HG02571 (cell line): ENCODE results near the gene BBS10.
"Not testable (repeated sequence)": the region's sequence is repeated elsewhere in the genome, so short reads cannot be mapped to it uniquely, and the experiment has no call there.

Source experiments
- ATAC-seq: cut with Tn5 transposase; IDR thresholded peaks from one replicate; pipeline ENCODE4 v1.9.1; 2021; ENCODE audit warnings: mild to moderate bottlenecking, moderate library complexity; ENCODE audit not compliant: unreplicated experiment

BBS10 gene

DNA sequence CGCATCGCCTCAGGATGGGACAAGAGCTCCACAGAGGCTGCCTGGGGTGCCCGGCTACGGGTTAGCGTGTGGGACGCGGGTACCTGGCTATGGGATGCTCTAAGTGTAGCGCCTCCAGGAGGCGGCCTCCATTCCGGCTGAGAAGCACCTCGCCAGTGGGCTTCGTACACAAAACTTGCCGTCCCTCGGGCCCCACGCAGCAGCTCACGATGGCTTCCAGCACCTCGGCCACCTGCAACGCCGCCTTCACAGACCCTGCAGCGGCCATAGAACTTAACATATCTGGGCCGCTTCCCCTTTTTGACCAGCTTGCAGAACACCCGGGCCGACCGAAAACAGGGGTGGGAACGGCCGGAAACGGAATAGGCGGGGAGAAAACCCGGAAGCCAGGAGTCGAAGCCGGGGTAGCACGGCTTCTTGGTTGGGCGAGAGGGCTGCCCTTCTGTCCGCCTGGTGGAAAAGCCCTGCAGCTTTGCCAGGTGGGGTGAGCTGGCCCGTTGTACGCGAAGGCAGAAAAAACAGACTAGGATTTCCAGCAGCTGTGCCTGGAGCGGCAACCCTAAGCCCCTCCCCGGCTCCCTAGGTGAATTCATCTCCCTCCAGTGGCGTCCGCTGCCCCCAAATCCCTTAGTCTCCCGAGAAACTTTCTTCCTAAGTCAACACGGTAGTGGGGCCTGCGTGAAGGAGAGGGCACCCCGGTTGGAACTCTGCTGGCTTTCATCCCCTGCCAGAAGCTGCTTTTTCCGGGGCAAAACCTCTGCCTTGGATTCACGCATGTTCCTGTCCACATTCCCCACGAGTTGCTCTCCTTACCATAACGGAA lies at the start of gene BBS10:
Gene BBS10 (minus strand): TSS at position 337 of the 823 bp plus-strand sequence. CDS start 57 bp downstream, at position 280.
- ATAC-seq, result peak; percentile 99

DNA sequence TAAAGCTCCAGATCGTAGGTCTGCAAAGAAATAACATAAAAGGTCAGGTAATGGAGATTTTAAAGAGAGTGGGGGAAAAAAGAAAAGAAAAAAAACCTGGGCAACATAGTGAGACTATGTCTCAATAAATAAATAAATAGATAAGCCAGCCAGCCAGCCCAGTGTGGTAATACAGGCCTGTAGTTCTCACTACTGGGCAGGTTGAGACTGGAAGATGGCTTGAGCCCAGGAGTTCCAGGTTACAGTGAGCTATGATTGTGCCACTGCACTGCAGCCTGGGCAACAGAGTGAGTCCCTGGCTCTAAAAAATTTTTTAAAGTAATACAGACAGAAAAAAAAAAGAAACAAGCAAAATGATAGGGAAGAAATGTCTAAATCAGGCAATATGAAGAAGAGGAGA lies 43.2 kb upstream of the BBS10 start:
- no peak for ATAC-seq

DNA sequence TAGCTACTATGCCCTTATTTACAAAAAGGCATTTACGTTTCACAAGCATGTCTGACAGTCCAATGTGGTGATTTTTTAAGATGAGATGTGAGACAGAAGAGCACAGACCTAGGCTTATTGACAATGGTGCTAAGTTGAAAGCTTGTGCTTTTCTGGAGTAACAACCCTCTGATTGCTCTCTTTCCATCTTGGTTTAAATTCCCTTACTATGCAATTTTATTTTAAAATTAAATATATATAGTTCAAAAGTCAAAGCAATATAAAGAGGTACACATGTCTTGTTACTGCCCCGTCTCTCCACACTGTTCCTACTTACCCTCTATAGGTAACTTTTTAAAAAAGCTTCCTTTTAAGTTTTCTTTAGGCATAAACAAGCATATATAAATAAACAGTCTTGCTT lies 39.4 kb upstream of the BBS10 start:
- ATAC-seq, result no peak

DNA sequence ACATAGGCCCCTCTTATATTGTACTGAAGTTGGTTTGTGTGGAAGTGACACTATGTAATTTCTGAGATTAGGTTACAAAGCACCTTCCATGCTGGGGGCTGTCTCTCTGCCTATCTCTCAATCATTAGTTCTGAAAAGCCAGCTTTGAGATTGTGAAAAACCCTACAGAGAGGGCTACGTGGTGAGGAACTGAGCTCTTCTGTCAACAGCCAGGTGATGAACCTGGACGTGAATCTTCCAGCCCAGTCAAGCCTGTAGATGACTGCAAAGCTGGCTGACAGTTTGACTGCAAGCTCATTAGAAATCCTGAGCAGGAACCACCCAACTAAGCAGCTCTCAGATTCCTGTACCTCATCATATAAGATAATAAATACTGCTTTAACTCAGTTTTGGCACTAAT lies 36.3 kb upstream of the BBS10 start:
- no peak for ATAC-seq

DNA sequence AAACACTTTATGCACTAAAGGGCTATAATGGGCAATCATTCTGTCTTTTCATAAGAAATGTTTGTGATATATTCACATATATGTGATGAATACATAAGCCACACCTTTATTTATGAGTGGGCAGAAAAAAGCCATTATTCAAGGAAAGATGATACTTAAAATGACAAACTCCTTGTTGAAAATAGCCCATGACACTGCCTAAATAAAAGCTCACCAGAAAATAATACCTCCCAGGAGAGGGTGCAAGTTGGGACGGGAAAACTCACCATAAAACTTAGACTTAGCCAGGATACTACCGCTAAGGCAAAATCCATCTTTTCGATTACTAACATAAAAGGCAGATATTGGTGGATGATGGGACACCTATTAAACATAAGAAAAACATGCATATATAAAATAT lies 35.8 kb upstream of the BBS10 start:
- ATAC-seq, result no peak

DNA sequence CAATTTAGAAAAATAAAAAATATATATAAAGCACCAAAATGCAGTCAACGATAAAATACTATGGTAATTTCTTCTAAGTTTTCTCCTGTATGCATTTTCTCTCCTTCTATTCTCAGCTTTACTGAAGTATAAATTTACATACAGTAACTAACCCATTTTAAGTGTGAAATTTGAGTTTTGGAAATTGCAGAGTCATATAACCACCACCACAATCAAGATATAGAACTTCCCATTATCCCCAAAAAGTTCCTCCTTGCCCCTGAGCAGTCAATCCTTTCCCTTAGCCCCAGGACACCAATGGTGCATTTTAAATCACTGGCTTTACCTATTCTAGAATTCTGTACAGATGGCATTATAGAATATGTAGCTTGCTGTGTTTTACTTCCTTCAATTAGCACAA lies 31.0 kb upstream of the BBS10 start:
- ATAC-seq, result no peak

DNA sequence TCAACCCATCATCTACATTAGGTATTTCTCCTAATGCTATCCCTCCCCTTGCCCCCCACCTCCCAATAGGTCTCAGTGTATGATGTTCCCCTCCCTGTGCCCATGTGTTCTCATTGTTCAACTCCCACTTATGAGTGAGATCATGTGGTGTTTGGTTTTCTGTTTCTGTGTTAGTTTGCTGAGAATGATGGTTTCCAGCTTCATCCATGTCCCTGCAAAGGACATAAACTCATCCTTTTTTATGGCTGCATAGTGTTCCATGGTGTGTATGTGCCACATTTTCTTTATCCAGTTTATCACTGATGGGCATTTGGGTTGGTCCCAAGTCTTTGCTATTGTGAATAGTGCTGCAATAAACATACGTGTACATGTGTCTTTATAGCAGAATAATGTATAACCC lies 28.7 kb upstream of the BBS10 start:
- ATAC-seq, result not testable (repeated sequence)

DNA sequence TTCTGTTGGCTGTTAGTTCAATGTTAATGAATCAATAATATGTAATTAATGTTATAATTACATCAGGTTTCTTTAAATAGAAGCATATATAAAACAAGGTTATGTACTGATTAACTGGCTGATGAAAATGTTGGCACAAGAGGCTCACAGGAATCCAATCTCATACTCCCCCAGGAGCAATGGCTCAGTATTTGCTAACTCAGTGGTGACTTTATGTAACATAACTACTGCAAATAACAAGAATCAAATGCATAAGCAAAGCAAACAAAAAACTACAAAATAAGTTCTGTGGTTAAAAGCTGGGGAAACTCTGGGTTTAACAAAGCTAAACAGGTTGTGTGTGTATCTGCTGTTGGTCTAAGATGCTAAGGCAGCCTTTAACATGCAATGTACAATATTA lies 27.7 kb upstream of the BBS10 start:
- no peak for ATAC-seq

DNA sequence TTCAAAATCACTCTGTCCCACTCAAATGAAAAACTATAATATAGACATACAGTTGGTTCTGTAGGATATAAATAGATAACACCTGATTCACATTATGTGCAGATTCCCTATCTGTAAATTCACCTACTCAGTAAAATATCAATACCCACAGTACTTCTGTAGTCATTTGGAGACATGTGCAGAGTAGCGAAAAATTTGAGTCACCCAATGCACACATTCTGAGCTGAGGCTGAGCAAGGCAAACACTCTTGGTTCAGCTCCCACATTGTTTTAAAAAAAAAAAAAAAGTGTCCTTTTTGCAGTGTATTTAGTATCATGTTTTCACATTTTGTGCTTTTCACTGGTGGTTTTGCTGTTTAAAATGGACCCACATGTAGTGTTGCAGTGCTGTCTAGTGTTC lies 27.3 kb upstream of the BBS10 start:
- no peak for ATAC-seq

DNA sequence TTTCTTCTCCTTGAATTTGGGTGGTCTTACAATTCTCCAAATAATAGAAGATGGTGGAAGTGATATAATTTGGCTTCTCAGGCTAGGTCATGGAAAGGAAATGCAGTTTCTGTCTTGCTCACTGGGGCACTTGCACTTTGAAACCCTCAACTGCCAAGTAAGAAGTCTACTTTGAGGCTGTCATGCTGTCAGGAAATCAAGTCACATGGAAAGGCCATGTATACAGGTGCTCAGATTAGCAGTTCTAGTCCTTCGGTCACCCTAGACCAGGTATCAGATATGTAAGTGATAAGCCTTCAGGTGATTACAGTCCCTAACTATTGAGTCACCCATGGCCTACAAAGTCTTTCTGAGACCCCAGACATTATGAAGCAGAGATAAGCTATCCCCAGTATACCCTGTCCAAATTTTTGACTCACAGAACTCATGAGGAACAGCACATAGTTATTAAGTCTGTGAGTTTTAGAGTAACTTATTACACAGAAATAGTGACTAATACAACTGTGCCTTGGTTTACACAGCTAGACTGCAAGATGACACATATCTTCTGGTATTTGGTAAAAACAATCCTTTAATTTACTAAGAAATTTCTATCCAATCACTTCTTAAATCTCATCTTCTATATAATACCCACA lies 26.3 kb upstream of the BBS10 start:
- no peak for ATAC-seq

DNA sequence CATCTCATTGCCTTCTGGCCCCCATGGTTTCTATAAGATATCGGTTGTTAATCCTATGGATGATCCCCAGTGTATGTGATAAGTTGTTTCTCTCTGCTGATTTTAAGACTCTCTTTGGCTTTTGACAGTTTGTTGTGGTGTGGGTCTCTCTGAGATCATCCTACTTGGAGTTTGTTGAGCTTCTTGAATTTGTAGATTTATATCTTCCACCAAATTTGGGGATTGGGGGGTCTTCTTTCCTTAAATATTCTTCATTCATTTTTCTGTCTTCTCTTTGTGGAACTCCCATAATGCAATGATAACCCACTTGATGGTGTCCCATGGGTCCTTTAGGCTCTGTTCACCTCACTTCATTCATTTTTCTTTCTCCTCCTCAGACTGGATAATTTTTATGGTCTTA lies 20.0 kb upstream of the BBS10 start:
- ATAC-seq, result no peak

DNA sequence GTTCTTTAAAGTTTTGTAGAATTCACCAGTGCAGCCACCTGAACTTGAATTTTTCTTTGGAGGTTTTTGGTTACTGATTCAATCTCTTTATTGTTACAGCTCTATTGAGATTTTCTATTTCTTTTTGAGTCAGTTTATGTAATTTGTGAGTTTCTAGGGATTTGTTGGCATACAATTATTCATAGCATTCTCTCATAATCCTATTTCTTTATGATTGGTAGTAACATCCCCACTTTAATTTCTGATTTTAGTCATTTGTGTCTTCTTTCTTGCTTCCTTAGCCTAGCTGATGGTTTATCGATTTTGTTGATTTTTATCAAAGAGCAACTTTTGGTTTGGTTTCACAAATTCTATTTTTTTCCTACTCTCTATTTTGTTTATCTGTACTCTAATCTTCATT lies 17.9 kb upstream of the BBS10 start:
- no peak for ATAC-seq

DNA sequence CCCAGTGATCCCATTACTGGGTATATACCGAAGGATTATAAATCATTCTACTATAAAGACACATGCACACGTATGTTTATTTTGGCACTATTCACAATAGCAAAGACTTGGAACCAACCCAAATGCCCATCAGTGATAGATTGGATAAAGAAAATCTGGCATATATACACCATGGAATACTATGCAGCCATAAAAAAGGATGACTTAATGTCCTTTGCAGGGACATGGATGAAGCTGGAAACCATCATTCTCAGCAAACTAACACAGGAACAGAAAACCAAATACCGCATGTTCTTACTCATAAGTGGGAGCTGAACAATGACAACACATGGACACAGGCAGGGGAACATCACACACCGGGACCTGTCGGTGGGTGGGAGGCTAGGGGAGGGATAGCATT lies 15.9 kb upstream of the BBS10 start:
- not testable (repeated sequence) for ATAC-seq

DNA sequence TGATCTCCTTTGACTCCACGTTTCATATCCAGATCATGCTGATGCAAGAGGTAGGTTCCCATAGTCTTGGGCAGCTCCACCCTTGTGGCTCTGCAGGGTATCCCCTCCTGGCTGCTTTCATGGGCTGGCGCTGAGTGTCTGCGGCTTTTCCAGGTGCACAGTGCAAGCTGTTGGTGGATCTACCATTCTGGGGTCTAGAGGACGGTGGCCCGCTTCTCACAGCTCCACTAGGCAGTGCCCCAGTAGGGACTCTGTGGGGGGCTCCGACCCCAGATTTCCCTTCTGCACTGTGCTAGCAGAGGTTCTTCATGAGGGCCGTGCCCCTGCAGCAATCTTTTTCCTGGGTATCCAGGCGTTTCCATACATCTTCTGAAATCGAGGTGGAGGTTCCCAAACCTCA lies 12.1 kb upstream of the BBS10 start:
- no peak for ATAC-seq

DNA sequence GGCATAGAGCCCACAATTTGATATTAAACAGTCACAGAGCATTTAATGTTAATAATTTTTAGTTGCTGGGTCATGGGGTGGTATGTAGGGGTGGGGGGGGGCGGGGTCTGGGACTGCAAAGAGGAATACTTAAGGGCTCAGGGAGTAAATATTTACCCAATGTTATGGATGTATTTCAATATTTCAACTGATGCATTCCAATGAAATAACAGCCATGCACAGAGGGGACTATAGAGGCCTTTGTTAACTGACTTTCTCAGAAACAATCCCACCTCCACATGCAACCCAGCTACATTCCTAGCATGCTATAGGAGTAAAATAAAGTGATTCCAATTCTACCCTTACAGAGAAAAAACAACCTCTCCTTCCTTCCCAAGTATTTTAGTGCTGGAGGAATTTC lies 7.9 kb upstream of the BBS10 start:
- ATAC-seq, result no peak

DNA sequence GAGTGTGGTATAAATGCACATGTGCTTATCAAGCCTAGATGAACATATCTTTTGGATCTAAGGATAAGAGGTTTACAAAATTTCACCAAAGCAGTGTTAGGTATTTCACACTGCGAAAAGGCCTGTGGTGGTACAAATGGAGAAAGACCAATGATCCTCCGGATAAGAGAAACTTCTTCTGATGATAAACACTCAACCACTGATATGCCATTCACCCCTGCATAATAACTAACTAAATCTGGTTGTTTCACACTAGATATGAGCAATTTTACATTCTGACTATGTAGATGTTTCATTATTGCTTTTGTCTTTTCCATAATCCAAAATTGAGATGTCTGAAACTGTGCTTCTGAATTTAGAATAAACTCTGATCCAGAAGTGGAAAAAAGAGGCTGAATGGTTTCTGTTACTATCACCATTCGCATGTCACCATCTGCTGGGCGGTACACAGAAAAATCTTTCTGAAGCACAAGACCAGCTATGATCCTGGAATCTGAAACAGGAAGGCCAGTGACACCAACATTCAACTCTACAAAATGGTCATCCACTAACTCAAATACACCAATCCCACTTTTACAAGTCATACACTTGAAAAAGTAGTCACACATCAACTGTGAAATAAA lies 1.3 kb downstream of the BBS10 start:
- ATAC-seq, result no peak

DNA sequence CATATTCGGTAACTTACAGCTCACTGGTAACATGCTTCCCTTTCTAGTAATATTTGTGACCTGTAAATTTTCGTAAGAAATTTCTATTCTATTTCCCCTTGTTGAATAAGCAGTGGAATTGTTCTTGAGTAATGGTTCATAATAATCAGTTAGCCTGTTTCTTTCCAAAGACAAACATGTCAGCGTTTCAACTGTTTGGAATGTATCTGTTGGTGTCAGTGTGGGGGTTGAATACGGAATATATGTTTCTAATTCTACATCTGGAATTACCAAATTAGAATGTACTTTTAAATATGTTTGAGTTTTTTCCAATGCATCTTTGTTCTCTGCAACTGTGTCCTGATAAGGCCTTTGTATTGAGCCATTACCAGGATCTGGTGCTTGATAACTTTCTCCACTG lies 2.0 kb downstream of the BBS10 start:
- ATAC-seq, result no peak

DNA sequence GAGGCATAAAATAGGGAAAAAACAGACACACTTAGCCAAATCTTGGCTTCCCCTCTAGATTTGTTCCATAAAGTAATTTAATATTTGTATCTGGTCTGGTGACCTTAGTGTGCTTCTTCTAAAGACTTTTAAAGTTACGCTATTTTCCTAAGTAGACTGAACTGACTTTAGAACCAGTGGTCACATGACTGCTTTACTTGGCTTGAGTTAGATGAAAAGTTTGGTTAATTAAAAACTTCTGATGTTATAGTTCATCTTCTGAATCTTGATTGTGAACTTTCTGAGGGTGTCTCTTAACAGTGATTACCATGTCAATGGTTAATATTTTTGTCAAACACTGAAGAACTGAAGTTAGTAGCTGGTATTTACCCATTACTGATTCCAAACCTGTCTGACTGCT lies 2.6 kb downstream of the BBS10 start:
- ATAC-seq, result no peak

DNA sequence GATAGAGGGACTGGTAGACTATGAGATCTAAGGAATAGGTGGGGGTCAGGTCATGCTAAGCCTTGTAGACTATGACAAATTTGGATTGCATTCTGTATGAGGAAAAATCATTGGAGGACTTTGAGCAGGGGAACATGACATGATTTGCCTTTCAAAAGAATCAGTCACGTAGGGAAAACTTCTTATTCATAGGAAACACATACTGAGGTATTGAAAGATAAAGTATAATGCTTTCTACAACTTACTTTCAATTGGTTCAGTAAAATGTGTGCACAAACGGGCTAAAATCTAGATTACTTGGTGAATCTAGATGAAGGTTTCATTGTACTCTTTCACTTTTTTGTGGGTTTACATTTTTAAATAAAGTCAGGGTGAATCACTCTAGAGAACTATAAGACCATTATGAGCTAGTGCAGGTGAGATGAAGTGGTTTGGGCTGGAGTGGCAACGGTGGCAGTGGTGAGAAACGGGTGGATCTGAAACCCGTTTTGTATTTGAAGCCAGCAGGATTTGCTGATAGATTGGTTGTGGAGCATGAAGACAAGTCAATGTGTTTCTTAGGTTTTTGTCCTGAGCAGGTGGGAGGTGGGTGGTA lies 6.7 kb downstream of the BBS10 start:
- no peak for ATAC-seq

DNA sequence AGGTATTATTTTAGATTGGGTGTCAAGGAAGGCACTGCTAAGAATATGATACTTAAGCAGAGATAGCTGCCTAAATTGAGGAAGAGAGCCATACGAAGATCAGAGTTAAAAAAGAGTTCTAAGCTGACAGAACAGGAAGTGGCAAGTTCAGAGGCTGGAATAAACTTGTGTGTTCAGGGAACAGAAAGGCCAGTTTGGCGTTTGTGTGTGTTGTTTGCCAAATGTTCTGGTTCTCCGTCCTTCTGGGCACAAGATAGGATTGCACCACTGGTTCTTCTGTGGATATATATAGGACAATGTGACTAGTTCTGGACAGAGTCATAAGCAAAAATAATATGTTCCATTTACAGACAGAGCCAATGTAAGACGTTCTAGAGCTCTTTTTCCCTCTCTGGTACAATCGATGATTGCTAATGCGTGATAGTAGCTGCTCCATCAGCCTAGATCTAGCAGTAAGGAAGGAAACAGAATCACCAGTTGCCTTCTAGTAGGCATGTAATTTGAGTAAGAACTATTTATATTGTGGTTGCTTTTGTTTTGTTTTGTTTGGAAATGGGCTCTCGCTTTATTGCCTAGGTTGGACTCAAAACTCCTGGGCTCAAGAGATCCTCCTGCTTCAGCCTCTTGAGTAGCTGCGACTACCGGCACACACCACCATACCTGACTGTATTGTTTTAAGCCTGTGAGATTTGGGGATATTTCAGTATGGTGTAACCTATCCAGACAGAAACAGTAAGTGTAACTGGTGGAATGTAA lies 7.4 kb downstream of the BBS10 start:
- no peak for ATAC-seq

DNA sequence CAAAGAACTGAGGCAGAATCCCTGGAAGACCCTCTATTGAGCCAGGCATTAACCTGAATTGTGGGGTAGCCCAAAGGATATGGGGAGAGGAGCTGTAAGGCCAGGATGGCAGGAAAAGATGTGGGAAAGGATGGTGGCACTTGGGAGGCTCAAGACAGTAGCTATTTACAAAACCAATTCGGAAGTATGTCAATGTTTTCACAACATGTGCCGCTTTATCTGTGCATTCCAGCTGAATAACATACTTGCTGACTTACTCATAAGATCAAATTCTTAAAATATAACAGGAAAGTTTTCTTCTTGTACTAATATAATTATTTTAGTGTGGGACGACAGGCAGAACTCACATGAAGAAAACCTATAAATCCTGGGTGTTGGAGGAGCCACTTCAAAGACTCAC lies 10.6 kb downstream of the BBS10 start:
- no peak for ATAC-seq
